Measurements from ENCODE around the gene PFDN5. TPM values are rescaled to one million over a fixed set of nuclear protein-coding genes. Genes with fewer than 3 reads are reported as not detected.

The PFDN5 gene
- total RNA-seq, 2 donors from 2014 or later, result 322 to 403 TPM

GRCh38 chr12:53268630-53269562 is 26.4 kb upstream of the PFDN5 start:
- no peaks in the 10 kb centered on the region for H3K27me3 ChIP-seq (ENCODE audit: control insufficient read depth, insufficient read depth, low read length, poor library complexity, severe bottlenecking)
- peaks cover 9% of the 10 kb centered on the region for H3K4me1 ChIP-seq (ENCODE audit: control insufficient read depth, insufficient read depth, low read length)
- no peak overlapping the region for H3K27ac ChIP-seq (ENCODE audit: low read depth, low read length)
- Mint-ChIP-seq H3K36me3 (ENCODE audit: low read depth) (peaks cover 15% of the 10 kb centered on the region), H3K4me3 (peak overlapping the region; percentile 94), H3K27me3 (ENCODE audit: insufficient read depth) (no peaks in the 10 kb centered on the region), H3K4me1 (peaks cover 8% of the 10 kb centered on the region), H3K9me3 (no peaks in the 10 kb centered on the region), H3K27ac (peak overlapping the region; percentile 95)
- 67 to 69% methylated on average over 18 to 20 of the region's 20 CpGs for WGBS, 2 experiments (ENCODE audit: insufficient coverage in 1 of 2, insufficient read length in 1 of 2)
- no peaks in the 10 kb centered on the region for H3K9me3 ChIP-seq (ENCODE audit: control insufficient read depth, low read length)
- H3K36me3 ChIP-seq (ENCODE audit: control insufficient read depth, insufficient read depth, low read length), result no peaks in the 10 kb centered on the region
- no peak for TF ChIP-seq CTCF (conservative IDR thresholded peaks at IDR 0.05)
- peak overlapping the region; percentile 95 for H3K4me3 ChIP-seq (ENCODE audit: low read length)
- peak overlapping the region; percentile 63 for H3K9ac ChIP-seq (ENCODE audit: extremely low read depth, low read length, poor library complexity, severe bottlenecking)
- DNase-seq, result no peak

GRCh38 chr12:53274445-53274844 is 20.9 kb upstream of the PFDN5 start:
- H3K9ac ChIP-seq (ENCODE audit: extremely low read depth, low read length, poor library complexity, severe bottlenecking), result no peak overlapping the region
- DNase-seq, result peak; percentile 55
- H3K9me3 ChIP-seq (ENCODE audit: control insufficient read depth, low read length), result no peaks in the 10 kb centered on the region
- Mint-ChIP-seq H3K27ac (no peak overlapping the region), H3K4me1 (peaks cover 2% of the 10 kb centered on the region), H3K36me3 (ENCODE audit: low read depth) (peaks cover 45% of the 10 kb centered on the region), H3K27me3 (ENCODE audit: insufficient read depth) (no peaks in the 10 kb centered on the region), H3K4me3 (no peak overlapping the region), H3K9me3 (no peaks in the 10 kb centered on the region)
- no peak for TF ChIP-seq CTCF (conservative IDR thresholded peaks at IDR 0.05)
- peaks cover 3% of the 10 kb centered on the region for H3K4me1 ChIP-seq (ENCODE audit: control insufficient read depth, insufficient read depth, low read length)
- WGBS, 2 experiments (ENCODE audit: insufficient coverage in 1 of 2, insufficient read length in 1 of 2), result 94 to 97% methylated on average over 3 to 5 of the region's 5 CpGs
- H3K27me3 ChIP-seq (ENCODE audit: control insufficient read depth, insufficient read depth, low read length, poor library complexity, severe bottlenecking), result no peaks in the 10 kb centered on the region
- peaks cover 37% of the 10 kb centered on the region for H3K36me3 ChIP-seq (ENCODE audit: control insufficient read depth, insufficient read depth, low read length)
- no peak overlapping the region for H3K4me3 ChIP-seq (ENCODE audit: low read length)
- H3K27ac ChIP-seq (ENCODE audit: low read depth, low read length), result no peak overlapping the region

GRCh38 chr12:53276511-53276910 is 18.8 kb upstream of the PFDN5 start:
- 93 to 96% methylated on average over 11 of the region's 11 CpGs for WGBS, 2 experiments (ENCODE audit: insufficient coverage in 1 of 2, insufficient read length in 1 of 2)
- DNase-seq, result no peak
- Histone ChIP-seq H3K27me3 (ENCODE audit: control insufficient read depth, insufficient read depth, low read length, poor library complexity, severe bottlenecking) (no peaks in the 10 kb centered on the region), H3K9ac (ENCODE audit: extremely low read depth, low read length, poor library complexity, severe bottlenecking) (no peak overlapping the region), H3K36me3 (ENCODE audit: control insufficient read depth, insufficient read depth, low read length) (peaks cover 52% of the 10 kb centered on the region), H3K27ac (ENCODE audit: low read depth, low read length) (no peak overlapping the region), H3K4me3 (ENCODE audit: low read length) (no peak overlapping the region), H3K4me1 (ENCODE audit: control insufficient read depth, insufficient read depth, low read length) (no peaks in the 10 kb centered on the region), H3K9me3 (ENCODE audit: control insufficient read depth, low read length) (no peaks in the 10 kb centered on the region)
- Mint-ChIP-seq H3K27me3 (ENCODE audit: insufficient read depth) (no peaks in the 10 kb centered on the region), H3K9me3 (no peaks in the 10 kb centered on the region), H3K27ac (no peak overlapping the region), H3K4me3 (no peak overlapping the region), H3K36me3 (ENCODE audit: low read depth) (peaks cover 50% of the 10 kb centered on the region), H3K4me1 (no peaks in the 10 kb centered on the region)
- no peak for TF ChIP-seq CTCF (conservative IDR thresholded peaks at IDR 0.05)
